Measurements from ENCODE around the gene RIT1.
A peak's percentile ranks its signal among the peaks of the same experiment; 100 is the strongest.

Gene RIT1

GRCh38 chr1:155858800-155859233 is 52.3 kb downstream of the RIT1 start:
- peaks cover 35% of the 10 kb centered on the region for H3K79me2 ChIP-seq (ENCODE audit: insufficient read depth, low read length)
- no peaks in the 10 kb centered on the region for H3K9me3 ChIP-seq (ENCODE audit: insufficient read depth, low read depth, low read length)
- no peaks in the 10 kb centered on the region for H3K27me3 ChIP-seq (ENCODE audit: insufficient read depth, low read length, poor library complexity, severe bottlenecking)
- H3F3A ChIP-seq (ENCODE audit: low read depth) = no peaks in the 10 kb centered on the region; the same call in 1 of the 2 replicates
- peaks cover 14% of the 10 kb centered on the region for H3K4me1 ChIP-seq (ENCODE audit: insufficient read depth, low read length, poor library complexity, severe bottlenecking)
- peaks cover 4% of the 10 kb centered on the region; the same call in 1 of the 2 replicates for H3K36me3 ChIP-seq (ENCODE audit: insufficient read depth, low read length)
- peaks cover 4% of the 10 kb centered on the region for H4K20me1 ChIP-seq (ENCODE audit: insufficient read depth, low read length, poor library complexity, severe bottlenecking)
- H3K9me2 ChIP-seq (replicated peaks; ENCODE audit: low read depth, low read length) = no peaks in the 10 kb centered on the region
- H3K4me3 ChIP-seq (ENCODE audit: low read length, poor library complexity, severe bottlenecking) = peak overlapping the region; percentile 81
- peak overlapping the region; percentile 77 for H3K9ac ChIP-seq (ENCODE audit: low read depth, low read length, poor library complexity, severe bottlenecking)
- no peak for TF ChIP-seq CTCF (conservative IDR thresholded peaks at IDR 0.05; ENCODE audit: low read length)
- TF ChIP-seq EZH2phosphoT487 (IDR thresholded peaks at IDR 0.05; ENCODE audit: borderline replicate concordance) = no peak
- peak overlapping the region; percentile 87 for H3K4me2 ChIP-seq (ENCODE audit: low read depth, low read length, poor library complexity, severe bottlenecking)
- H2AFZ ChIP-seq (ENCODE audit: low read length) = peak overlapping the region; percentile 93

GRCh38 chr1:155856975-155857930 is 53.9 kb downstream of the RIT1 start, which contains the start of gene GON4L:
GON4L (minus strand) TSS chr1:155857214; CDS start chr1:155853780, 3,434 bp downstream.
- Histone ChIP-seq H3K4me1 (ENCODE audit: insufficient read depth, low read length, poor library complexity, severe bottlenecking) (peaks cover 16% of the 10 kb centered on the region), H3K9me3 (ENCODE audit: insufficient read depth, low read depth, low read length) (no peaks in the 10 kb centered on the region), H3K36me3 (ENCODE audit: insufficient read depth, low read length) (peaks cover 14% of the 10 kb centered on the region; the same call in 1 of the 2 replicates), H3K4me3 (ENCODE audit: low read length, poor library complexity, severe bottlenecking) (peak within 1 kb of the TSS; percentile 96), H3K27me3 (ENCODE audit: insufficient read depth, low read length, poor library complexity, severe bottlenecking) (no peaks in the 10 kb centered on the region), H2AFZ (ENCODE audit: low read length) (peak within 1 kb of the TSS; percentile 96), H4K20me1 (ENCODE audit: insufficient read depth, low read length, poor library complexity, severe bottlenecking) (peaks cover 8% of the 10 kb centered on the region), H3K79me2 (ENCODE audit: insufficient read depth, low read length) (peaks cover 42% of the 10 kb centered on the region), H3K4me2 (ENCODE audit: low read depth, low read length, poor library complexity, severe bottlenecking) (peak within 1 kb of the TSS; percentile 88), H3F3A (ENCODE audit: low read depth) (no peaks in the 10 kb centered on the region; the same call in 1 of the 2 replicates), H3K9ac (ENCODE audit: low read depth, low read length, poor library complexity, severe bottlenecking) (peak within 1 kb of the TSS; percentile 95), H3K9me2 (replicated peaks; ENCODE audit: low read depth, low read length) (no peaks in the 10 kb centered on the region)
- TF ChIP-seq EZH2phosphoT487 (IDR thresholded peaks at IDR 0.05; ENCODE audit: borderline replicate concordance) = no peak
- no peak for TF ChIP-seq CTCF (conservative IDR thresholded peaks at IDR 0.05; ENCODE audit: low read length)

DNA sequence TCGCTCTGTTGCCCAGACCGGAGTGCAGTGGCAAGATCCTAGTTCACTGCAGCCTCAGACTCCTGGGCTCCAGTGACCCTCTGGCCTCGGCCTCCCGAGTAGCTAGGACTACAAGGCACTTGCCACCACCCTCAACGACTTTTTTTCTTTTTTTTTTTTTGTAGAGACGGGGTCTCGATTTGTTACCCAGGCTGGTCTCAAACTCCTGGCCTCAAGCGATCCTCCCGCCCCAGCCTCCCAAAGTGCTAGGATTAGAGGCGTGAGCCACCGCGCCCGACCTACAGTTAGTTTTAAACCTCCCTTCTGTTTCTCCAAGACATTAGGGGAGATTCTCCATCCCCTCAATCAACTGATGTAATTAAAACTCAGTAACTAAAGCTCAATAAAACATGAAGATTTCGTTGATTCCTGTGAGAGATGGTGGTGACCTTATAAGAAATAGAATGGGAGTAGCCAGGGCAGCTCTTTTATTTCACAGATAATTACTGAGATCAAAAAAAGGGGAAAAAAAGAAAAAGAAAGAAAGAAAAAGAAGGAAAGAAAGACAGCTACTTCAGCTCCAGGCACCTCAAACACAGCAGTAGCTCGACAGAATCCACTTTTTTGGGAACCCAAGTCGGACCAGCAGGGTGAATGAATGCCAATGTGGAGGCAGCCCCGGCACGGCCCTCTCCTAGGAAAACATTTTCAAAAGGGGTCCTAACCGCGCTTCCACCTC is 54.7 kb downstream of the RIT1 start:
- H3K4me2 ChIP-seq (ENCODE audit: low read depth, low read length, poor library complexity, severe bottlenecking) = peak overlapping the region; percentile 88
- no peaks in the 10 kb centered on the region for H3K9me3 ChIP-seq (ENCODE audit: insufficient read depth, low read depth, low read length)
- no peak for TF ChIP-seq EZH2phosphoT487 (IDR thresholded peaks at IDR 0.05; ENCODE audit: borderline replicate concordance)
- TF ChIP-seq CTCF (conservative IDR thresholded peaks at IDR 0.05; ENCODE audit: low read length) = no peak
- H3K9ac ChIP-seq (ENCODE audit: low read depth, low read length, poor library complexity, severe bottlenecking) = peak overlapping the region; percentile 95
- H2AFZ ChIP-seq (ENCODE audit: low read length) = peak overlapping the region; percentile 96
- peaks cover 8% of the 10 kb centered on the region for H4K20me1 ChIP-seq (ENCODE audit: insufficient read depth, low read length, poor library complexity, severe bottlenecking)
- H3K36me3 ChIP-seq (ENCODE audit: insufficient read depth, low read length) = peaks cover 14% of the 10 kb centered on the region; the same call in 1 of the 2 replicates
- no peaks in the 10 kb centered on the region; the same call in 1 of the 2 replicates for H3F3A ChIP-seq (ENCODE audit: low read depth)
- H3K79me2 ChIP-seq (ENCODE audit: insufficient read depth, low read length) = peaks cover 51% of the 10 kb centered on the region
- H3K27me3 ChIP-seq (ENCODE audit: insufficient read depth, low read length, poor library complexity, severe bottlenecking) = no peaks in the 10 kb centered on the region
- peak overlapping the region; percentile 96 for H3K4me3 ChIP-seq (ENCODE audit: low read length, poor library complexity, severe bottlenecking)
- H3K9me2 ChIP-seq (replicated peaks; ENCODE audit: low read depth, low read length) = no peaks in the 10 kb centered on the region
- peaks cover 19% of the 10 kb centered on the region for H3K4me1 ChIP-seq (ENCODE audit: insufficient read depth, low read length, poor library complexity, severe bottlenecking)
